Stromal cell of bone marrow (primary cell): ENCODE data around the gene CHD2.

Source experiments
- DNase-seq: peaks from one replicate; pipeline ENCODE4 v3.0.0-alpha.2; 2012; ENCODE audit warnings: low read depth

Gene CHD2

DNA sequence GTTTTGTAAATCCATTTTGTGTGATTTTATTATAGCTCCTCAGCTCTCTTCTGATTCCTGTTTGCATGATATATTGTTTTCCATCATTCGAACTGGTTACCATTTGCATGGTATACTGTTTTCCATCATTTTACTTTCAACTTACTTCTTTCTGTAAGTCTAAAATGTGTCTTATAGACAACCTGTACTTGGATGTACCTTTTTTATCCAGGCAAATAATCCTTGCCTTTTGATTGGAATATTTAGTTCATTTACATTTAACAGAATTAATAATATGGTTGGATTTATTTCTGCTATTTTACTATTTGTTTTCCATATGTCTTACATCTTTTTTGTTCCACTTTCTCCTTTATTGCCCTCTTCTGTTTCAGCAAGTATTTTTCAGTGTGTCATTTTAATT lies 62.8 kb downstream of the CHD2 start:
- DNase-seq, result no peak

DNA sequence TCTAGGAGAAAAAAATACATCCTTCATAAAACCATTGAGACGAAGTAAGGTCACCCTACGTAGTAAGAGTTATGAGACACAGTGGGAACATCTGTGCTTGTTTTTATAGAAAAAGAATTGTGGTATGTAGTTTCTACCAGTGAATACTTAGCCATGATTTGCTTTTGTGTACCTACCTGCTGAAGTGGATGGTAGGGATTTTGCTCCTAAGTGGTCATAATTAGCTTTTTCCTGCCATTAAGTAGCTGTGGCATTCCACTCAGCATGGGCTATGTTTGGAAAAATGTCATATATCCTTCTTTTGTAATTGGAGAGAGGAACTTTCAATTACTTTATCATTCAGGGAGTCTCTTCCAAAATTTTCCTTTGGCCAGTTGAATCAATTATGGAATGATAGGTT lies 63.7 kb downstream of the CHD2 start:
- DNase-seq, result no peak

- DNase-seq, result no peak
Measured at GRCh38 chr15:92968926-92969651, 69.0 kb downstream of the CHD2 start.

DNA sequence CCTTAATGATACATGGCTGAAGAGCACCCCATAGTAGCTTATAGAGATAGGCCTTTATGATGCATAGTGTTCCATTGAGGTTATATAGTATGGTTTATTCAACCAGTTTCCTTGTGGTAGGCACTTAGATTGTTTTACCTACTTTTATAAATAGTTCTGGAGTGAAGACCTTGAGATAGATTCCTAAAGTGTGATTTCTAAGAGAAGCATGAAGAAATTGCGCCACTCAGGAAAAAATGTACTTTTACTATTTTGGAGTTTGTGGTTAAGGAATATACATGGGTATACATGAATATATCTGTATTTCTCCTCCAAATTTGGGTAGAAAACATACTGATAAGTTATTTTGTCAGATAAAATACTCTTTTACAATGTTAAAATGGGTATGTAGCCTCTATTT lies 70.5 kb downstream of the CHD2 start:
- no peak for DNase-seq

- no peak for DNase-seq
Measured at GRCh38 chr15:92971081-92971480, 71.0 kb downstream of the CHD2 start.

DNA sequence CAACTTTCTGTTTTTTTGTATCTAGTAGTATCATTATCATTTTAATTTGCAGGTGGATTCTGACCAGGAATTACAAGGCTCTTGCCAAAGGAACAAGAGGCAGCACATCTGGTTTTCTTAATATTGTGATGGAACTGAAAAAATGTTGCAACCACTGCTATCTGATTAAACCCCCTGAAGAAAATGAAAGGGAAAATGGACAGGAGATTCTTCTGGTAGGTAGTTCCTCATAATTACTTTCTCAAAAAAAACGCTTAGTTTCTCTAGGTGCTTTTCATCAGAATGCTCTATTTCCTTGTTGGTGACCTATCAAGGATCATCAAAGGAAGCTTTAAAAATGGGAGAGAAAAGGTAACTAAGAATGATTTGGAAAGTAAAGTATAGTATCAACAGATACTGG lies 71.6 kb downstream of the CHD2 start:
- no peak for DNase-seq

DNA sequence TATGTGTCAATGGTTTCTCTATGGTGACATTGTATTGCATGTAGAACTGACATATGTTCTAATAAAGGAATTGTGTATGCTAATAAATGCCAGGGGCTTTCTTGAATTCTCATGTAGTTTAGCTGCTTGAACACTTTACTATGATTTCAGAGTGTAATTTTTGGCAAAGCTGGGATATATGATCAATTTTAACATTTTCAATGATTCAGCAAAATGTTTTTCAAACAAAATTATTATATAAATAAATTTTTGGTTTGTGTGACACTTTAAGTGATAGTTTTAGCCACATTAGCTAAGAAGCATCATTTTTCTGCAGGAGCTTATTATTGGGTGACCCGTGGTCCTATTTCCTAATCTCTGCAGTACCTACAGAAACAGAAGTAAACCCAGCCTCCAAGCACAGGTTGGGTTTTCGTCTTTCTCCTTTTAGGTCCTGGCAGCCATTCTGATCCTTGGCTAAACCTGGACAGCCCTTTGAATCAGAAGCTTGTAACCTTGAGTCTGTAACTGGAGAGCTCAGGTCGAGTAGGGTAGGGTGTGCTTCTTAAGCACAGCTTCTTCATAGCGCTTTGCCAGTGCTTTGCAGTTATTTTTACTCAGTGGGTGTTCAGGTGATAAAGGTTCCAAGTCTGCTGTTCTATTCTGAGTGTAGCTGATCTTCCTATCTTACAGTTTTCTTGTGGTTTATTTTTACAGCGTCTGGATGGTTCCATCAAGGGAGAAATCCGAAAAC lies 74.2 kb downstream of the CHD2 start:
- DNase-seq, result no peak

GRCh38 chr15:92979011-92979701 lies 79.0 kb downstream of the CHD2 start:
- no peak for DNase-seq

DNA sequence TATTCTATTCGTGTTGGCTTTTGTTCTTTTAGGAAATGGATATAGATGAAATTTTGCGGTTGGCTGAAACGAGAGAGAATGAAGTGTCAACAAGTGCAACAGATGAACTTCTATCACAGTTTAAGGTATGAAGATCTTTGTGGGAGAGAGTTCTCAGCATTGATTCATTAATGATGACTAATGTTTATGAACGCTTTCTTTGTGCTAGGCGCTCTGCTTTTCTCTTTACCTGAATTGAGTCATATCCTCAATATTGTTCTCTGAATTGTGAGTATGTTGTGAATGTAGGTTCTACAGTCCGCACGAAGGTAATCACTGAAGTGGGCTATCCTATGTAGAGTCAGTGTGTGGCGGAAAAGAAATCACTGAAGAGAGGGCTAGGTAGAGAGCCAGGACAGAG lies 81.2 kb downstream of the CHD2 start:
- DNase-seq, result no peak

GRCh38 chr15:92984161-92984560 lies 84.0 kb downstream of the CHD2 start:
- DNase-seq, result no peak

DNA sequence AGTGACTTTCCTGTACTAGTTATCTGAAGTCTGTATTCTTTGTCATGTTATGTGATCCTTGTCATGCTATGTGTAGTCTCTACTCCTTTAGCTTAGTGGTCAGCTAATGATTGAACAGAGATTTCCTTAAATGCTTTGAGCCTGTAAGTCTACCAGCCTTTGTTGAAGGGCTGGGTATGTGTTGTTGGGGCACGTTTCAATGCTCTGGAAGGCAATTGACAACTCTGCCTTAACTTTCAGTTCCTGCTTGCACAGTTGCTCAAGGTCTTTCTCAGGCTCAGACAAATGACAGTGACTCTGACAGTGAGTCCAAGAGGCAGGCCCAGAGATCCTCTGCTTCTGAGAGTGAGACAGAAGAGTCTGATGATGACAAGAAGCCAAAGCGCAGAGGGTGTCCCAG lies 89.3 kb downstream of the CHD2 start:
- DNase-seq, result no peak

DNA sequence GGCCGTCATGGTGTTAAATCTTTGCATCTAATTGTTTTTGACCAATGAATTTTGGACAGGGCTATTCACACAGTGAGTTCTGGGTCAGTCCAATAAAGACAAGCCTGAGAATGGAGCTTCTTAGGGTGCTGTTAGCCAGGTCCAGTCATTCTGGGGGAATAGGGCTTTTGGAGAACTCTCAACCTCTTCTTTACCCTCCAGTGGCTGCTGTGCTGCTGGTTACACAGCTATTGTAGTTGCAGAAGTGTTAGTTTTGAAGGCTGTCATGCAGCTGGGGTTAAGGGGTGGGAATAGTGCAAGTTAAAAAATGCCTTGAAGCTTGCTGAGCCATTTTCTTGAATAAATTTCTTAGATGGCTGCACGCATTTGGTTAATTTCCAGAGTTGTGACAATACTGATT lies 89.9 kb downstream of the CHD2 start:
- DNase-seq, result no peak

- DNase-seq, result no peak
Measured at GRCh38 chr15:92992720-92993119, 92.6 kb downstream of the CHD2 start.

GRCh38 chr15:92997821-92998220 lies 97.7 kb downstream of the CHD2 start:
- DNase-seq, result no peak

- DNase-seq, result no peak
Measured at GRCh38 chr15:93001156-93001555, 101.0 kb downstream of the CHD2 start.

DNA sequence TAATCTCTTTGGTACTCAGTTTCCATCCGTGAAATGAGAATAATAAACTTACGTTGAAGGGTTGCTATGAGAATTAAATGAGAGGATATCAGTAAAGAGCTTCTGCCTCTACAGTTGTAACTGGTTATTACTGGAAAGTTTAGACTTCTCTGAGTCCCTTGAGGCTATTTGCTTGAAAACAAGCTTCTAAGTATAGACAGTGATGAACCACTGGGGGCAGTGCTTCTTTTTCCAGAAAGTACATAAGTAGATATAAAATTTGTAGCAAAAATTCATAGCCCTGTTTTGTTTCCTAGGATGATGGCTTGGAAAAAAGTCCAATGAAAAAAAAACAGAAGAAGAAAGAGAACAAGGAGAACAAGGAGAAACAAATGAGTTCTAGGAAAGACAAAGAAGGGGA lies 101.8 kb downstream of the CHD2 start:
- peak; percentile 7 for DNase-seq

DNA sequence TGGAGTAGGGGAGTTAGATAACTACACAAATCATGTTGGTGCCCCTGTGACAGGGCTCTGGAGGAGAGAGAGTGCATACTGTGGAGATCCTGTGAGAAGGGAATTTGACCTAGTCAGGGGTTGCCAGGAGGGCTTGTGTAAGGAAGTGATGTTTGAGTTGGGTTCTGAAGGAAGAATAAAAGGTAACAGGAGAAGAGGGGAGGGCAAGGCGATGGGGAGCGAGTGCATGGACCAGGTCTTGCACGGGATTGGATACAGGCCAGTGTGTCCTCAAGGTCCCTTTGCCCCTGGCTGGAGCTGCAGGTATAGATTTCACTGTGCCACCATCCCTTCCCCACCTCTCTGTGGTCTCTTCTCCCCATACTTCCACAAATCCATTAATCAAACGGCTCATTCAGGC lies 105.0 kb downstream of the CHD2 start:
- DNase-seq, result no peak

GRCh38 chr15:93007994-93008393 lies 107.9 kb downstream of the CHD2 start:
- no peak for DNase-seq

DNA sequence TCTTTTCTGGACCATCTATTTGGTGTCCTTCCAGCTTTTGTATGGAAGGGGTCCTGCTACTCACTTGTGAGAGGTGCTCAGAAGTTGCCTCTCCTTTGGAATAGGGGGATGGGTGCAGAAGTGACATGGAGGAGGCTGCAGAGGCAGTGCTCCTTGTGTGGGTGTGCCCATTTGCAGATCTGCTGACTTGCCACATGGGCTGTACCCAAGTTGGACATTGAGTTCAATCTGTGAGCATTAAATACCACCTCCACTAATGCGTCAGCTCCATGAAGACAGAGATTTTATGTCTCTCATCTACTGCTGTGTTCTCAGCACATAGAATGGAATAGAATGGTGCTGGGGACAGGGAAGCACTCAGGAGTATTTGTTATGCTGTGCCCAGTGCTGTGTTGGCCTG lies 112.7 kb downstream of the CHD2 start:
- DNase-seq, result no peak

DNA sequence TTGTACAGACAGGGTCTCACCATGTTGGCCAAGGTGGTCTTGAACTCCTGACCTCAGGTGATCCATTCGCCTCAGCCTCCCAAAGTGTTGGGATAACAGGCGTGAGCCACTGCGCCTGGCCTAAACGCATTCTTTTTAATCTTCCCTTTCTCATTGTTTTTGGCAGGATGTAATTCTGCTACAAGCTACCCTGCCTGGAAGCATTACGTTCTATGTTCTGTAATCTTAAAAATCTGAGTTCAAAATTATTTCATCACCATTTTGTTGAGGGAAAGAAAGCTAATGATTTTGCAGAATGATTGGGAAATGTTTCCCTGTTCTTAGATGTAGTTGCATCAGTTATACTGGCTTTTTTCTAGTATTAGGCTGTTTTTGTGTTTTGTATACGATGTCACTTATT lies 117.4 kb downstream of the CHD2 start:
- DNase-seq, result no peak

GRCh38 chr15:93018574-93018973 lies 118.5 kb downstream of the CHD2 start:
- DNase-seq, result no peak

DNA sequence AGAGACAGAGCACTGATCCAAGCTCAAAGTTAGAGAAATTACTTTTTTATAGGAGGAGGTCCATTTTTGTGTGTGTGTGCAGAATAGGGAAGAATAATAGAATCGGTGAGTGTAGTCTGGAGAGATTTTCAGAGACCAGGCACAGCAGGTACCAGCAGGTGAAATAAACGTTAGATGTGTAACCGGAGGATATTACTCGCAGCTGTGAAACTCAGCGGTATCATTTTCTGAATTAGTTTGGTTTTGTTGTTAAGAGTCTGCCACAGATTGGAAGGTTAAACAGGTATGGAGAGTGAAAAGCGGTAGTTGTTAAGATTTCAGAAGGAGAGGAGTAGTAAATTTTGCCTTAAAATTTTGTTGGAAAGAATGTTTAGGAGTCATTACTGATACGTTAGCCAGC lies 119.0 kb downstream of the CHD2 start:
- no peak for DNase-seq

- no peak for DNase-seq
Measured at GRCh38 chr15:93019971-93020370, 119.8 kb downstream of the CHD2 start.
